Bronchial epithelial cell (primary cell): Measurements from ENCODE around the gene KCNK10. TPM values are rescaled to one million over a fixed set of nuclear protein-coding genes. Genes with fewer than 3 reads are reported as not detected.
A peak's percentile ranks its signal among the peaks of the same experiment; 100 is the strongest.

Source experiments
- DNase-seq: peaks from one replicate; pipeline ENCODE4 v3.0.0-alpha.2; 2010; ENCODE audit warnings: low read depth
- FAIRE-seq: peaks from 2 replicates; lab custom pipeline; 2011; peaks lifted over from hg19 to GRCh38; lab: Jason Lieb, UNC
- H3K27me3 ChIP-seq: 2 replicates; pipeline ENCODE4 v1.5.1; 2011; ENCODE audit warnings: low read length; ENCODE audit not compliant: control insufficient read depth, insufficient read depth
- H3K36me3 ChIP-seq: 2 replicates; pipeline ENCODE4 v1.5.1; 2011; ENCODE audit warnings: low read length; ENCODE audit not compliant: control insufficient read depth, insufficient read depth
- H3K4me3 ChIP-seq: 2 replicates; pipeline ENCODE4 v1.5.1; 2011; ENCODE audit warnings: mild to moderate bottlenecking, low read depth, low read length, control low read depth
- CTCF ChIP-seq: IDR thresholded peaks from 2 replicates; pipeline ENCODE4 v1.5.1; 2011; ENCODE audit warnings: mild to moderate bottlenecking, moderate library complexity, low read length, control low read depth, inconsistent platforms; ENCODE audit not compliant: insufficient read depth, severe bottlenecking
- total RNA-seq: library from RNA; depleted of rRNA; stranded (reverse); fragments of >200 nt; gene quantifications from 2 replicates; pipeline ENCODE4 v1.2.1, GENCODE V29; 2014

Gene KCNK10
- total RNA-seq, 1 donor from 2014 or later: not detected

GRCh38 chr14:88179716-88180115 lies 143.4 kb downstream of the KCNK10 start:
- TF ChIP-seq CTCF: no peak
- Histone ChIP-seq H3K4me3 (no peak overlapping the region), H3K27me3 (no peaks in the 10 kb centered on the region), H3K36me3 (no peaks in the 10 kb centered on the region)
- DNase-seq: no peak
- no peak for FAIRE-seq

DNA sequence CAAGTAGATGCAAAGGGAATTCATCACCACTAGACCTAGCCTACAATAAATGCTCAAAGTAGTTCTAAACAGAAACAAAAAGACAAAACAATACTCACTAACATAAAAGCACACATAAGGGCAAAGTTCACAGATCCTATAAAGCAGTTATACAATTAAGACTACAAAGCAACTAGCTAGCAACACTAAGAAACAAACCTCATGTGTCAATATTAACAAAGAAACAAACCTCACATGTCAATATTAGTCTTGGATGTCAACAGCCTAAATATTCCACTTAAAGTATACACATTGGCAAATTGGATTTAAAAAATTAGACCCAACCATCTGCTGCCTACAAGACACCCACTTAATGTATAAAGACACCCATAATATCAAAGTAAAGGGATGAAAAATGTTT lies 152.7 kb downstream of the KCNK10 start:
- Histone ChIP-seq H3K27me3 (no peaks in the 10 kb centered on the region), H3K4me3 (no peak overlapping the region), H3K36me3 (no peaks in the 10 kb centered on the region)
- DNase-seq (no peak), FAIRE-seq (no peak)
- no peak for TF ChIP-seq CTCF

GRCh38 chr14:88168498-88169165 lies 154.4 kb downstream of the KCNK10 start:
- no peaks in the 10 kb centered on the region for H3K27me3 ChIP-seq
- no peaks in the 10 kb centered on the region for H3K36me3 ChIP-seq
- TF ChIP-seq CTCF: peak; percentile 88
- no peak overlapping the region for H3K4me3 ChIP-seq
- DNase-seq (peak; percentile 39), FAIRE-seq (no peak)

DNA sequence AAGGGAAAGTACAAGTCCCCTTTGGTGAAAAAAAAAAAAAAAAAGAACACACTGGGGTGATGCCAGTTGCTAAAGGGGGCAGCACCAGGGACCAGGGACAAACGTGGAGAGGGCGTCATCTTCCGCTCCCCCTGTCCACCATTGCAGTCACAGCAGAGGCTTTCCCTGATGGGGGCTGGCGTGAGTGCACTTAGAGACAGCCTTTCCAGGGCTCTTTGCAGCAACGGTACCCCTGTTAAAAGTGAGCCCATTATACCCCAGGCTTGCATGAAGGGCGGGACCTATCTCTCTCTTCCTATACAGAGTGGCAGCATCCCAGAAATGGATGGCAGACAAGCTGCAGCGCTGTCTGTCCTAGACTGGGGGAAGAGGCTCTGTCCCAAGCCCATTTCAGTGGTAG lies 155.0 kb downstream of the KCNK10 start:
- Histone ChIP-seq H3K36me3 (no peaks in the 10 kb centered on the region), H3K4me3 (no peak overlapping the region), H3K27me3 (no peaks in the 10 kb centered on the region)
- FAIRE-seq: no peak
- no peak for DNase-seq
- no peak for TF ChIP-seq CTCF

- H3K27me3 ChIP-seq: no peaks in the 10 kb centered on the region
- TF ChIP-seq CTCF: no peak
- no peak for FAIRE-seq
- H3K4me3 ChIP-seq: no peak overlapping the region
- DNase-seq: peak; percentile 88
- H3K36me3 ChIP-seq: no peaks in the 10 kb centered on the region
Observed at GRCh38 chr14:88166616-88167015, 156.5 kb downstream of the KCNK10 start.
